HEK293T (cell line): ENCODE measurements around the gene CDH15.

Source experiments
- CTCF ChIA-PET: fragments of 350-600 bp; formaldehyde crosslinking; extraction: SDS; loops from one replicate; lab custom pipeline; 2021; ENCODE audit warnings: antibody characterized with exemption, inconsistent platforms; lab: Yijun Ruan, JAX
- POLR2A ChIA-PET: fragments of 350-600 bp; formaldehyde crosslinking; extraction: SDS; loops from one replicate; lab custom pipeline; 2020; ENCODE audit warnings: antibody characterized with exemption, inconsistent platforms; lab: Yijun Ruan, JAX
- DNase-seq: peaks from one replicate; pipeline ENCODE4 v3.0.0; 2012; ENCODE audit warnings: mixed read lengths; ENCODE audit errors: extremely low spot score
- ARNT ChIP-seq: fragments of 450-650 bp; IDR thresholded peaks from 2 replicates; pipeline ENCODE4 v1.6.1; 2017; ENCODE audit warnings: mild to moderate bottlenecking
- BHLHE40 ChIP-seq: fragments of 450-650 bp; IDR thresholded peaks from 2 replicates; pipeline ENCODE4 v1.6.1; 2016; ENCODE audit warnings: mild to moderate bottlenecking, moderate library complexity, borderline replicate concordance
- CTBP1 ChIP-seq: fragments of 450-650 bp; IDR thresholded peaks from 2 replicates; pipeline ENCODE4 v1.6.1; 2016; ENCODE audit warnings: borderline replicate concordance
- ELF4 ChIP-seq: fragments of 450-650 bp; IDR thresholded peaks from 2 replicates; pipeline ENCODE4 v1.6.1; 2017; ENCODE audit warnings: antibody characterized with exemption
- FOXA1 ChIP-seq: fragments of 450-650 bp; IDR thresholded peaks from 2 replicates; pipeline ENCODE4 v1.6.1; 2016; ENCODE audit warnings: mild to moderate bottlenecking
- FOXK2 ChIP-seq: fragments of 450-650 bp; IDR thresholded peaks from 2 replicates; pipeline ENCODE4 v1.6.1; 2016; ENCODE audit warnings: mild to moderate bottlenecking
- FOXM1 ChIP-seq: fragments of 450-650 bp; IDR thresholded peaks from 2 replicates; pipeline ENCODE4 v1.6.1; 2017; ENCODE audit warnings: mild to moderate bottlenecking, borderline replicate concordance
- HDGF ChIP-seq: fragments of 450-650 bp; IDR thresholded peaks from 2 replicates; pipeline ENCODE4 v1.6.1; 2017; ENCODE audit warnings: antibody characterized with exemption, borderline replicate concordance
- L3MBTL2 ChIP-seq: fragments of 450-650 bp; conservative IDR thresholded peaks from 2 replicates; pipeline ENCODE4 v1.6.1; 2016; ENCODE audit warnings: mild to moderate bottlenecking
- LEF1 ChIP-seq: fragments of 450-650 bp; IDR thresholded peaks from 2 replicates; pipeline ENCODE4 v1.6.1; 2017; ENCODE audit warnings: mild to moderate bottlenecking, borderline replicate concordance
- NFRKB ChIP-seq: fragments of 450-650 bp; IDR thresholded peaks from 2 replicates; pipeline ENCODE4 v1.6.1; 2016; ENCODE audit warnings: mild to moderate bottlenecking, moderate library complexity
- SP1 ChIP-seq: fragments of 450-650 bp; IDR thresholded peaks from 2 replicates; pipeline ENCODE4 v1.6.1; 2017
- SUZ12 ChIP-seq: fragments of 450-650 bp; IDR thresholded peaks from 2 replicates; pipeline ENCODE4 v1.6.1; 2016; ENCODE audit warnings: mild to moderate bottlenecking
- TARDBP ChIP-seq: fragments of 450-650 bp; IDR thresholded peaks from 2 replicates; pipeline ENCODE4 v1.6.1; 2016
- ZNF384 ChIP-seq: fragments of 450-650 bp; IDR thresholded peaks from 2 replicates; pipeline ENCODE4 v1.6.1; 2016
- TF ChIP-seq, protein P1 (sequence below): fragments of 450-650 bp; IDR thresholded peaks from 2 replicates; pipeline ENCODE4 v1.6.1; 2016

Gene CDH15

DNA sequence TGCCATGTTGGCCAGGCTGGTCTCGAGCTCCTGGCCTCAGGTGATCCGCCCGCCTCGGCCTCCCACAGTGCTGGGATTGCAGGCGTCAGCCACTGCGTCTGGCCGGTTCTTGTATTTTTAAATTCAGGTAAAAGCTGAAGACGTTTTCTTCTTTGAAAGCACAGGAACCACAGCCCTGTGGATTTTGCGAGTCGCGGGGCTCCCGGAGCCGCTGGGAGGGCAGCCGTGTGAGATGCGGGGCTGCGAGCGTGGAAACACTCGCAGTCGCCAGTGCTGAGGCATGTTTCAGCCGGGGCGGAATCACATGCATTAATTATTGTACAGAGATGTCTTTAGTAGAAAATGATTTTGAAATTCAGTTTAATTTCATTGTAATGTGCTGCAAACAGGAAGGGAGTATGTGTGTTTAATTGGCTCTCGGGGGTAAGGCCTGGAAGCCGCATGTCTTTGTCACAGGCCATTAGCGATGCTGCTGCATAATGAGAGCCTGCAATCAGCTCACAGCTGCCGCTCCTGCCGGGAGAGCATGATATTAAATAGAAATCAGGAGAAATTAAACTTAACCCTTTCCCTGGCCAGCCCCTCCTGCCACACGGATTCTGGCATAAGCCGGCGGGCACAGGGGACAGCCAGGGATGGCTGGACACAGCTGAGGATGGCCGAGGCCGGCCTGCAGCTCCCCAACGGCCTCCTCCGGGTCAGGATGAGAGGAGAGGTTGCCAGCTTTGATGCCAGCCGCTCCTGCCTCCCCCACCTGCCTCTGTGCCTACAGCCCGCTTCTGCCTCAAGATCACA is 35.4 kb upstream of the CDH15 start:
- no peak for DNase-seq
- POLR2A ChIA-PET: no interaction called here
- TF ChIP-seq SUZ12 (no peak), LEF1 (no peak), ZNF384 (no peak), NFRKB (no peak), FOXK2 (no peak)
- CTCF ChIA-PET: no interaction called here

GRCh38 chr16:89136931-89137330 is 34.6 kb upstream of the CDH15 start:
- TF ChIP-seq ARNT: no peak
- ChIA-PET CTCF (interaction anchor here (0.7 kb wide), 1 partner anchor 30 kb away, joined by 3 read pairs; no protein-coding TSS in a partner anchor), POLR2A (no interaction called here)
- no peak for DNase-seq

GRCh38 chr16:89137666-89138512 is 33.7 kb upstream of the CDH15 start:
- ChIA-PET CTCF (interaction anchor here (0.7 kb wide), 1 partner anchor 29 kb away, joined by 3 read pairs; no protein-coding TSS in a partner anchor), POLR2A (no interaction called here)
- DNase-seq: no peak
- no peak for TF ChIP-seq NFRKB
- TF ChIP-seq CTBP1: no peak
- TF ChIP-seq LEF1: no peak
- no peak for TF ChIP-seq BHLHE40
- no peak for TF ChIP-seq FOXM1

- POLR2A ChIA-PET: no interaction called here
- no peak for DNase-seq
- CTCF ChIA-PET: no interaction called here
- TF ChIP-seq LEF1: no peak
- TF ChIP-seq BHLHE40: no peak
- no peak for TF ChIP-seq L3MBTL2
- TF ChIP-seq TARDBP: no peak
- no peak for TF ChIP-seq HDGF
- TF ChIP-seq, protein P1, sequence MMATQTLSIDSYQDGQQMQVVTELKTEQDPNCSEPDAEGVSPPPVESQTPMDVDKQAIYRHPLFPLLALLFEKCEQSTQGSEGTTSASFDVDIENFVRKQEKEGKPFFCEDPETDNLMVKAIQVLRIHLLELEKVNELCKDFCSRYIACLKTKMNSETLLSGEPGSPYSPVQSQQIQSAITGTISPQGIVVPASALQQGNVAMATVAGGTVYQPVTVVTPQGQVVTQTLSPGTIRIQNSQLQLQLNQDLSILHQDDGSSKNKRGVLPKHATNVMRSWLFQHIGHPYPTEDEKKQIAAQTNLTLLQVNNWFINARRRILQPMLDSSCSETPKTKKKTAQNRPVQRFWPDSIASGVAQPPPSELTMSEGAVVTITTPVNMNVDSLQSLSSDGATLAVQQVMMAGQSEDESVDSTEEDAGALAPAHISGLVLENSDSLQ: no peak
- TF ChIP-seq FOXM1: no peak
- no peak for TF ChIP-seq NFRKB
- no peak for TF ChIP-seq SP1
- no peak for TF ChIP-seq SUZ12
- TF ChIP-seq FOXK2: no peak
- no peak for TF ChIP-seq ARNT
- no peak for TF ChIP-seq ELF4
- TF ChIP-seq FOXA1: no peak
- TF ChIP-seq CTBP1: no peak
- TF ChIP-seq ZNF384: no peak
Measured at GRCh38 chr16:89138513-89138795, 33.1 kb upstream of the CDH15 start.

GRCh38 chr16:89138843-89139520 is 32.6 kb upstream of the CDH15 start:
- ChIA-PET CTCF (no interaction called here), POLR2A (no interaction called here)
- DNase-seq: no peak
- no peak for TF ChIP-seq HDGF
- no peak for TF ChIP-seq FOXK2
- TF ChIP-seq FOXM1: no peak
- TF ChIP-seq NFRKB: no peak
- no peak for TF ChIP-seq ELF4
- no peak for TF ChIP-seq SUZ12
- TF ChIP-seq TARDBP: no peak
- no peak for TF ChIP-seq SP1

DNA sequence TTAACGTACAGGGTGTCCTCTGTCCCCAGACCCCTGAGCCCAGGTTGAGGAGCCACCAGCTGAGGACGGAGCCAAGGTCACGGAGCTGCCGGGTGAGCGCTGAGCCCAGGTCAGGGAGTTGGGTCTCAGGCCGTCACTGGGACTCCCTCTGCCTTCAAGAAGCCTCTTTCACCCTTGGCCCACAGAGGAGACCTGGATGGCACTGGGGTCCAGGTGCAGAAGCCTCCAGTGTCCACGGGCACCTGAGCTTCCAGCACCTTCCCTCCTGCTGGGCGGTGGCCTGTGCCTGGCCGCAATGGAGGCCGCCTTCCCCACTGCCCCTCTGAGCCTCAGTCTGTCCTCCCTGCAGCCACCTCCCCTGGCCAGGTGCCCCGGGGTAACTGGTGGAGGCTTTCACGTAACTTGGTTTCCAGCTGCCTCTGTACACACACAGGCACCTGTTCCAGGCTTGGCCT is 31.6 kb upstream of the CDH15 start:
- CTCF ChIA-PET: no interaction called here
- TF ChIP-seq, protein P1: no peak
- no peak for DNase-seq
- POLR2A ChIA-PET: no interaction called here

DNA sequence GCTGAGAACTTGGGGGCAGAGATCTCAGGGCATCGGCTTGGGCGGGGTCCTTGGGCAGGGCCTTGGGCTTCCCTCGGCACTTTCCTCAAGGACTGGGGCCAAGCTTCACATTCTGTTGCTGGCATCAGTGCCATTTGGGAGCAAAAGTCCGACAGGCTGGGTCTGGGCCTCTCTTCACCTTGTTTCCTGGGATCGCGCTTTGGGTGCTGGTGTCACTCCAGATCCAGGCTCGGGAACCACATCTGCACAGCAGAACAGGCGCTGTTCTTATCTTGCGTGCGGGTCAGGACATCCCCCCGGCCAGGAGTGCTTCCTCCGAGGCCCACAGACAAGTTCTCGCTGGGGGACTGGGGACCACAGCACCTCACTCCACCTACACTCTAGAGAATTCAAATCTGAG is 31.1 kb upstream of the CDH15 start:
- ChIA-PET CTCF (no interaction called here), POLR2A (no interaction called here)
- DNase-seq: no peak
- TF ChIP-seq FOXK2: no peak
- TF ChIP-seq NFRKB: no peak
- no peak for TF ChIP-seq BHLHE40
- no peak for TF ChIP-seq HDGF
- TF ChIP-seq ZNF384: no peak
- TF ChIP-seq TARDBP: no peak
- TF ChIP-seq LEF1: no peak
- TF ChIP-seq ARNT: no peak
- no peak for TF ChIP-seq SP1
- TF ChIP-seq ELF4: no peak
- TF ChIP-seq FOXM1: no peak
- TF ChIP-seq, protein P1: no peak
- TF ChIP-seq L3MBTL2: no peak
- no peak for TF ChIP-seq FOXA1
- TF ChIP-seq CTBP1: no peak
- no peak for TF ChIP-seq SUZ12
